Progenitor cell of endocrine pancreas (in vitro differentiated cells): ENCODE measurements around the gene BMPR2. TPM values are rescaled to one million over a fixed set of nuclear protein-coding genes. Genes with fewer than 3 reads are reported as not detected.

ENCODE experiments used
- DNase-seq: peaks from one replicate; pipeline ENCODE4 v3.0.0; 2021; ENCODE audit warnings: low spot score; ENCODE audit not compliant: unreplicated experiment
- H3K27ac Mint-ChIP-seq: 2 replicates; pipeline ENCODE4 v1.8.0; 2021; ENCODE audit warnings: mild to moderate bottlenecking, moderate library complexity, mixed read lengths
- H3K27me3 Mint-ChIP-seq: 2 replicates; pipeline ENCODE4 v1.8.0; 2021; ENCODE audit warnings: mixed read lengths
- H3K36me3 Mint-ChIP-seq: 2 replicates; pipeline ENCODE4 v1.8.0; 2022; ENCODE audit warnings: mixed read lengths; ENCODE audit not compliant: insufficient read depth
- H3K4me1 Mint-ChIP-seq: 2 replicates; pipeline ENCODE4 v1.8.0; 2021; ENCODE audit warnings: low read depth, mixed read lengths
- H3K4me3 Mint-ChIP-seq: 2 replicates; pipeline ENCODE4 v1.8.0; 2021; ENCODE audit warnings: low read depth, mild to moderate bottlenecking, moderate library complexity, mixed read lengths
- H3K9me3 Mint-ChIP-seq: 2 replicates; pipeline ENCODE4 v1.8.0; 2021; ENCODE audit warnings: low read depth, mixed read lengths
- total RNA-seq: library from RNA; stranded (reverse); gene quantifications from 2 replicates; pipeline ENCODE4 v1.2.1, GENCODE V29; 2021
- TF ChIP-seq, protein P1 (sequence below): fragments of 200-600 bp; sonication (generic); IDR thresholded peaks from one replicate; pipeline ENCODE4 v1.5.0; 2021; ENCODE audit warnings: antibody characterized with exemption, mild to moderate bottlenecking; ENCODE audit not compliant: unreplicated experiment

The BMPR2 gene
- total RNA-seq, 1 donor from 2014 or later = 36.7 TPM

DNA sequence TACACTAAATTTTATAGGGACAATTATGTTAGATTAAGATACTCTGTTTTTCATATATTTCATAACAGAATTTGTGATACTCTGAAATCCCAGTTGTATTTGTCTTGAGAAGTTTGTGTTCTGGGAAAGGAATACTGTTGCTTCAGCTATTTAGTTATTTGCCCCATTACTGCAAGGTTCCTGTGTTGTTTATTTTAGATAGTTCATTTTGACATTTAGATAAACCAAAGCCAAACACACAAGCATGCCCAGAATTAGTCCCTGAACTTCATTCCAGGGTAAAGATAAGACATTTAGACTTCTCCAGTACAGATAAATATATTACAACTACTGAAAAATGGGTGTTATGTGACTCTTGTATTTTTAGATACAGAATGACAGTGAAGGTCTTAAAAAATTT is 74.7 kb downstream of the BMPR2 start:
- TF ChIP-seq, protein P1, sequence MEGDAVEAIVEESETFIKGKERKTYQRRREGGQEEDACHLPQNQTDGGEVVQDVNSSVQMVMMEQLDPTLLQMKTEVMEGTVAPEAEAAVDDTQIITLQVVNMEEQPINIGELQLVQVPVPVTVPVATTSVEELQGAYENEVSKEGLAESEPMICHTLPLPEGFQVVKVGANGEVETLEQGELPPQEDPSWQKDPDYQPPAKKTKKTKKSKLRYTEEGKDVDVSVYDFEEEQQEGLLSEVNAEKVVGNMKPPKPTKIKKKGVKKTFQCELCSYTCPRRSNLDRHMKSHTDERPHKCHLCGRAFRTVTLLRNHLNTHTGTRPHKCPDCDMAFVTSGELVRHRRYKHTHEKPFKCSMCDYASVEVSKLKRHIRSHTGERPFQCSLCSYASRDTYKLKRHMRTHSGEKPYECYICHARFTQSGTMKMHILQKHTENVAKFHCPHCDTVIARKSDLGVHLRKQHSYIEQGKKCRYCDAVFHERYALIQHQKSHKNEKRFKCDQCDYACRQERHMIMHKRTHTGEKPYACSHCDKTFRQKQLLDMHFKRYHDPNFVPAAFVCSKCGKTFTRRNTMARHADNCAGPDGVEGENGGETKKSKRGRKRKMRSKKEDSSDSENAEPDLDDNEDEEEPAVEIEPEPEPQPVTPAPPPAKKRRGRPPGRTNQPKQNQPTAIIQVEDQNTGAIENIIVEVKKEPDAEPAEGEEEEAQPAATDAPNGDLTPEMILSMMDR = no peak
- Mint-ChIP-seq H3K4me3 (no peak overlapping the region), H3K4me1 (peaks cover 11% of the 10 kb centered on the region), H3K27me3 (no peaks in the 10 kb centered on the region), H3K36me3 (peaks cover 11% of the 10 kb centered on the region), H3K9me3 (peaks cover 12% of the 10 kb centered on the region), H3K27ac (peak overlapping the region; percentile 7)
- no peak for DNase-seq

DNA sequence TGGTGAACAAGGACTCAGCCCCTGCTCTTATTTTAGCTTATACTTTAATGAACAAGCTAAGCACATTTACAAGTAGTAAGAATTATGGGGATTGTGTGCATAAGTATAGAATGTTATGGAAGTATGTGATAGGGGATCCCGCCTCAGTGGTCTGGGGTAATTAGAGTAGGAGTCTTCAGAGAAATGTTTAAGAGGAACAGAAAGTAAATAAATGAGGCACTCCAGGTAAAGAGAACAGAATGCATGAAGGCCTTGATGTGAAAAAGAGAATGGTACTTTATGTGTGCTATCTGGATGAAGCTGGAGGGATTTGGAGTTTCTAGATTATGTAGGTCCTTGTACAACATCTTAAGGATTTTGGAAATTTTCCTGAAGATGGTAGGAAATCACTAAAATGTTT is 76.6 kb downstream of the BMPR2 start:
- H3K36me3 Mint-ChIP-seq = peaks cover 11% of the 10 kb centered on the region
- TF ChIP-seq, protein P1 = no peak
- no peak for DNase-seq
- peaks cover 11% of the 10 kb centered on the region for H3K4me1 Mint-ChIP-seq
- H3K27ac Mint-ChIP-seq = no peak overlapping the region
- no peaks in the 10 kb centered on the region for H3K27me3 Mint-ChIP-seq
- H3K9me3 Mint-ChIP-seq = peaks cover 12% of the 10 kb centered on the region
- H3K4me3 Mint-ChIP-seq = no peak overlapping the region

DNA sequence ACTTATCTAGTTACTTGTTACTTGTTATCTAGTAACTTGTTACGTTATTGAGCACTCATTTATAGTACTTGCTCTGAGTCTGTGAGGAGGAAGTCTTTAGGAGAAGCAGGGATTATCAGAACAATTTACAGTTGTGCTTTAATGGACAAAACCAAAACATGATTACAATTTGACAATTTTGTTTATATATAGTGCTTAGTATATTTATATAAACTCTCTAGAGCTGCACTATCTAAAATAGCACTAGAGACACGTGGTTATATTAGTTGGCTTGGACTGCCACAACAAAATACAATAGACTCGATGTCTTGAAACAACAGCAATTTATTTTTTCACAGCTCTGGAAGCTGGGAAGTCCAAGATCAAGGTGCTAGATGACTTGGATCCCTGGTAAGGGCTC is 78.4 kb downstream of the BMPR2 start:
- no peak for DNase-seq
- peaks cover 10% of the 10 kb centered on the region for H3K9me3 Mint-ChIP-seq
- H3K4me1 Mint-ChIP-seq = peaks cover 11% of the 10 kb centered on the region
- peaks cover 9% of the 10 kb centered on the region for H3K36me3 Mint-ChIP-seq
- H3K27me3 Mint-ChIP-seq = no peaks in the 10 kb centered on the region
- TF ChIP-seq, protein P1 = no peak
- no peak overlapping the region for H3K4me3 Mint-ChIP-seq
- no peak overlapping the region for H3K27ac Mint-ChIP-seq

DNA sequence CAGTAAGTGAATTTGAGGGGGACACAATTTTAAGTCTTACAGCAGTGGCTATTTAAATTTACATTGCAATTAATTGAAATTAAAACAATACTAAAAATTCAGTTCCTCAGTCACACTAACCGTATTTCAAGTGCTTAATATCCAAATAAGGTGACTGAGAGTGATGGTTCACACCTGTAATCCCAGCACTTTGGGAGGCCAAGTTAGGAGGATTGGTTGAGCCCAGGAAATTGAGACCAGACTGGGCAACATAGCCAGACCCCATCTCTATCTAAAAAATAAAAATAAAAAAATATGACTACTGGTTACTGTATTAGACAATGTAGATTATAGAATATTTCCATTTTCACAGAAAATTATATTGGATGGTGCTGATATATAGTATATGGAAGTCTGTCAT is 79.0 kb downstream of the BMPR2 start:
- no peak for DNase-seq
- Mint-ChIP-seq H3K4me1 (peaks cover 11% of the 10 kb centered on the region), H3K27ac (no peak overlapping the region), H3K4me3 (no peak overlapping the region), H3K9me3 (peaks cover 12% of the 10 kb centered on the region), H3K36me3 (peaks cover 11% of the 10 kb centered on the region), H3K27me3 (no peaks in the 10 kb centered on the region)
- TF ChIP-seq, protein P1 = no peak

DNA sequence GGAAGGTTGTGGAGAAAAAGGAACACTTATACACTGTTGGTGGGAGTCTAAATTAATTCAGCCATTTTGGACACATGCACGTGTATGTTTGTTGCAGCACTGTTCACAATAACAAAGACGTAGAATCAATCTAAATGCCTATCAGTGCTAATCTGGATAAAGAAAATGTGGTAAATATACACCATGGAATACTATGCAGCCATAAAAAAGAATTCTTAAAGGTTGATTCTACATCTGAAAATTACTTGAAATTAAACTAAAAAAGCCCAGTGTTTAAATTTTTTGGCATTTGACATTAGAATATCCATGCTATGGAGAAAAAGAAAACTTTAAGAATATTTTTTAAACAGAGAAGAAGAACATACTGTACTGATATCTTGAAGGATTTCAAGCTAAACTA is 84.0 kb downstream of the BMPR2 start:
- Mint-ChIP-seq H3K4me3 (no peak overlapping the region), H3K36me3 (peaks cover 10% of the 10 kb centered on the region), H3K27ac (no peak overlapping the region), H3K9me3 (peaks cover 6% of the 10 kb centered on the region), H3K27me3 (no peaks in the 10 kb centered on the region), H3K4me1 (no peaks in the 10 kb centered on the region)
- TF ChIP-seq, protein P1 = no peak
- no peak for DNase-seq
